Endothelial cell of umbilical vein (primary cell): ENCODE measurements around the gene SNX18. TPM values are rescaled to one million over a fixed set of nuclear protein-coding genes. Genes with fewer than 3 reads are reported as not detected.

Experiments
- BruUV-seq: library from RNA; stranded (reverse); fragments of 400-500 nt; replicated peaks from 2 replicates; lab custom pipeline; 2021; lab: Mats Ljungman, UMichigan
- CTCF ChIA-PET: fragments of 300-600, 350-600 bp; sonication (Branson Sonifier 250); formaldehyde crosslinking; loops from one replicate; lab custom pipeline; 2021; ENCODE audit warnings: antibody characterized with exemption, inconsistent platforms; lab: Charles Lee
- POLR2A ChIA-PET: fragments of 300-600, 350-600 bp; sonication (Branson Sonifier 250); formaldehyde crosslinking; loops from one replicate; lab custom pipeline; 2021; ENCODE audit warnings: antibody characterized with exemption, inconsistent platforms; lab: Charles Lee
- DNase-seq: peaks from one replicate; pipeline ENCODE4 v3.0.0-alpha.2; 2011; ENCODE audit warnings: low read depth, low spot score
- FAIRE-seq: peaks from 2 replicates; lab custom pipeline; 2011; peaks lifted over from hg19 to GRCh38; lab: Jason Lieb, UNC
- H2AFZ ChIP-seq: 2 replicates; pipeline ENCODE4 v1.6.0; 2012; ENCODE audit warnings: low read depth, low read length, control low read depth, inconsistent platforms
- H3K27ac ChIP-seq: 2 replicates; pipeline ENCODE4 v1.5.1; 2011; ENCODE audit warnings: low read depth, mild to moderate bottlenecking, control low read depth, low read length, moderate library complexity; ENCODE audit not compliant: insufficient read depth
- H3K27me3 ChIP-seq, 2 experiments: 2 replicates each; pipeline versions ENCODE4 v1.6.0 to v1.6.1; 2011; ENCODE audit warnings: low read length in 2 of 2, mixed read lengths in 1 of 2; ENCODE audit not compliant: control insufficient read depth in 2 of 2, insufficient read depth in 2 of 2
- H3K36me3 ChIP-seq, 2 experiments: 2 replicates in 1 of 2; 3 replicates in 1 of 2; pipeline ENCODE4 v1.5.1; 2011; ENCODE audit warnings: low read length in 2 of 2, mild to moderate bottlenecking in 1 of 2, moderate library complexity in 1 of 2; ENCODE audit not compliant: control insufficient read depth in 2 of 2, insufficient read depth in 2 of 2; ENCODE audit errors: extremely low read depth in 1 of 2
- H3K4me1 ChIP-seq: 3 replicates; pipeline ENCODE4 v1.5.1; 2011; ENCODE audit warnings: mild to moderate bottlenecking, low read length; ENCODE audit not compliant: control insufficient read depth, insufficient read depth; ENCODE audit errors: extremely low read depth
- H3K4me2 ChIP-seq: 2 replicates; pipeline ENCODE4 v1.6.1; 2011; ENCODE audit warnings: low read length, control low read depth, mixed read lengths; ENCODE audit not compliant: insufficient read depth
- H3K4me3 ChIP-seq, 3 experiments: fragments of 200-600 bp in 1 of 3; sonication (generic), shearing (Covaris generic) in 1 of 3; replicated peaks in 1 of 3; 2 replicates each; pipeline ENCODE4 v1.5.1; 2011 to 2016; ENCODE audit warnings: control low read depth in 3 of 3, low read length in 3 of 3, mild to moderate bottlenecking in 2 of 3, inconsistent platforms in 1 of 3, low read depth in 1 of 3, moderate library complexity in 1 of 3; ENCODE audit not compliant: insufficient read depth in 1 of 3
- H3K79me2 ChIP-seq: 2 replicates; pipeline ENCODE4 v1.6.0; 2012; ENCODE audit warnings: low read length, inconsistent platforms; ENCODE audit not compliant: control insufficient read depth, insufficient read depth
- H3K9ac ChIP-seq: replicated peaks from 2 replicates; pipeline ENCODE3; 2011; ENCODE audit warnings: low read length, control low read depth; ENCODE audit not compliant: insufficient read depth; ENCODE audit errors: extremely low read depth
- H3K9me1 ChIP-seq: replicated peaks from 3 replicates; pipeline ENCODE4 v1.6.0; 2011; ENCODE audit warnings: mild to moderate bottlenecking, low read length; ENCODE audit not compliant: control insufficient read depth, insufficient read depth; ENCODE audit errors: extremely low read depth
- H3K9me3 ChIP-seq: replicated peaks from 2 replicates; pipeline ENCODE4 v1.5.1; 2012; ENCODE audit warnings: low read length, inconsistent platforms; ENCODE audit not compliant: control insufficient read depth, insufficient read depth
- H4K20me1 ChIP-seq: replicated peaks from 2 replicates; pipeline ENCODE3; 2011; ENCODE audit warnings: mild to moderate bottlenecking, low read length; ENCODE audit not compliant: control insufficient read depth, insufficient read depth; ENCODE audit errors: extremely low read depth
- CTCF ChIP-seq, 2 donors: IDR thresholded peaks; 1 replicate in 1 of 2; 2 replicates in 1 of 2; pipeline ENCODE4 v1.5.1; 2011; ENCODE audit warnings: low read length in 2 of 2, mild to moderate bottlenecking in 2 of 2, moderate library complexity in 2 of 2, control low read depth in 1 of 2, inconsistent platforms in 1 of 2, low read depth in 1 of 2; ENCODE audit not compliant: insufficient read depth in 1 of 2; ENCODE audit errors: extremely low read depth in 1 of 2
- EZH2 ChIP-seq: IDR thresholded peaks from 2 replicates; pipeline ENCODE4 v1.6.1; 2012; ENCODE audit warnings: borderline replicate concordance, low read depth, mild to moderate bottlenecking, moderate library complexity, low read length, inconsistent platforms; ENCODE audit not compliant: severe bottlenecking
- FOS ChIP-seq: IDR thresholded peaks from 2 replicates; pipeline ENCODE4 v1.6.1; 2011; ENCODE audit warnings: mild to moderate bottlenecking, low read length, moderate library complexity, borderline replicate concordance; ENCODE audit not compliant: insufficient read depth
- GATA2 ChIP-seq: IDR thresholded peaks from 2 replicates; pipeline ENCODE4 v1.7.0; 2011; ENCODE audit warnings: low read depth, mild to moderate bottlenecking, moderate library complexity, mixed read lengths, low read length; ENCODE audit not compliant: insufficient read length, insufficient read depth
- JUN ChIP-seq: IDR thresholded peaks from 2 replicates; pipeline ENCODE4 v1.6.1; 2011; ENCODE audit warnings: borderline replicate concordance, low read depth; ENCODE audit not compliant: insufficient read length, insufficient read depth
- MYC ChIP-seq: IDR thresholded peaks from one replicate; pipeline ENCODE4 v1.6.1; 2011; ENCODE audit warnings: mild to moderate bottlenecking, low read depth, low read length
- POLR2A ChIP-seq: IDR thresholded peaks from 2 replicates; pipeline ENCODE4 v1.6.1; 2012; ENCODE audit warnings: low read depth, mild to moderate bottlenecking, control low read depth, low read length
- POLR2AphosphoS5 ChIP-seq: IDR thresholded peaks from 2 replicates; pipeline ENCODE4 v1.6.1; 2012; ENCODE audit warnings: low read depth, mild to moderate bottlenecking, control low read depth, low read length, moderate library complexity; ENCODE audit not compliant: insufficient read depth
- dilution Hi-C: fragments of 300-500 bp; cut with MboI; formaldehyde crosslinking; loops from one replicate; pipeline ENCODE4 v1.15.0; 2019; ENCODE audit warnings: low sequenced_read_pairs; ENCODE audit not compliant: extremely low pct_ligation_motif_present
- intact Hi-C: fragments of 100-400 bp; cut with micrococcal nuclease; formaldehyde crosslinking; loops from one replicate; pipeline ENCODE4 v1.10.0; 2022
- polyA plus RNA-seq, 4 experiments: library from polyadenylated mRNA; depleted of rRNA in 3 of 4; stranded (reverse) in 3 of 4; unstranded in 1 of 4; fragments of >200 nt; gene quantifications; 2 replicates each; pipeline versions ENCODE4 v1.2.1 to v1.2.3, GENCODE V29; 2011 to 2012; ENCODE audit warnings: missing spikeins in 1 of 4
- total RNA-seq: library from RNA; stranded (reverse); gene quantifications from 2 replicates; pipeline ENCODE4 v1.2.3, GENCODE V29; 2021
- TF ChIP-seq, protein P1 (sequence below): IDR thresholded peaks from 2 replicates; pipeline ENCODE4 v1.6.1; 2011; ENCODE audit not compliant: insufficient read depth, insufficient read length

Gene SNX18
- total and polyA plus RNA-seq, 2 donors (not counting 3 experiments of a cell fraction or from before 2014, with no cell fraction given): 11.8 to 25.3 TPM

DNA sequence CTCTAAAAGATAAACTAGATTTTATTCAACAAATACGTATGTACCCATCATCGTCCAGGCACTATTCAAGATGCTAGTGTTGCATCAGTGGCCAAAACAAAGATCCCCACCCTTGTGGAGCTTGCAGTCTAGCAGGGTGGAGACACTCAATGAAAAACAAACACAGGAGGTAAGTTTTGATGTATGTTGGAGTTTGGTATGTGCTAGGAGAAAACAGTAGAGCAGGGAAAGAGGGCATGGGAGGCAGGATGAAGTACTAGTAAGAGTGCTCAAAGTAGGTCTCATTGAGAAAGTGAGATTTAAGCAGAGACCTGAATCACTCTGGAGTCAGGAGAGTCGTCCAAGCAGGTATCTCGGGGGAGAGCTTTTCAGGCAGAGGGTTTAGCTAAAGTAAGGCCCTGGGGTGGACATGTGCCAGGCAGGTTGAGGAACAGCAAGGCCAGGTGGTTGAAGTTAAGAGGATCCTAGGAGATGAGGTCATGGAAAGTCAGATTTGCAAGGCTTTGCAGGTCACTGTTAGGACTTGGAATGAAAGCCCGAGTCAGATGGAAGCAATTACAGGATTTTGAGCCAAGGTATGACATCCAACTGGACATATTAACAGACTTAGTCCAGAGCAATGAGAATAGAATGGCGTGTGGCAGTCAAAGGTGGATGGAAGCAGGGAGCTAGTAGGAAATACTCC, 9.2 kb downstream of the SNX18 start:
- CTCF ChIA-PET: interaction anchor here (4.2 kb wide), 1 partner anchor 318 kb away, joined by 24 read pairs; no protein-coding TSS in a partner anchor
- H2AFZ ChIP-seq: no peak overlapping the region
- TF ChIP-seq FOS (no peak), GATA2 (no peak), CTCF (IDR thresholded peaks at IDR 0.05; ENCODE audit: extremely low read depth in 1 of 2, insufficient read depth in 1 of 2, low read depth in 1 of 2, low read length in 2 of 2) (no peak), JUN (no peak), MYC (no peak), POLR2A (no peak), POLR2AphosphoS5 (no peak), EZH2 (no peak)
- TF ChIP-seq, protein P1, sequence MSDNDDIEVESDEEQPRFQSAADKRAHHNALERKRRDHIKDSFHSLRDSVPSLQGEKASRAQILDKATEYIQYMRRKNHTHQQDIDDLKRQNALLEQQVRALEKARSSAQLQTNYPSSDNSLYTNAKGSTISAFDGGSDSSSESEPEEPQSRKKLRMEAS: no peak
- dilution Hi-C loops (no loop called here), intact Hi-C loops (loop anchor here (10.0 kb wide), 1 partner anchor 458 kb away; the partner anchor contains the start of gene ESM1)
- no peaks in the 10 kb centered on the region for H3K9me1 ChIP-seq
- H3K79me2 ChIP-seq: peaks cover 80% of the 10 kb centered on the region
- H3K4me2 ChIP-seq: no peak overlapping the region
- BruUV-seq: no TSS peak
- no peaks in the 10 kb centered on the region for H3K27me3 ChIP-seq
- no peaks in the 10 kb centered on the region for H3K36me3 ChIP-seq
- no peaks in the 10 kb centered on the region for H3K9me3 ChIP-seq
- no peak for DNase-seq
- POLR2A ChIA-PET: no interaction called here
- peaks cover 45% of the 10 kb centered on the region for H3K4me1 ChIP-seq
- no peak overlapping the region for H3K9ac ChIP-seq
- no peak overlapping the region for H3K4me3 ChIP-seq
- H4K20me1 ChIP-seq: no peaks in the 10 kb centered on the region
- FAIRE-seq: no peak
- H3K27ac ChIP-seq: no peak overlapping the region
